Measurements from ENCODE around the gene ARSA. TPM values are rescaled to one million over a fixed set of nuclear protein-coding genes. Genes with fewer than 3 reads are reported as not detected.
"Not testable (repeated sequence)": the region's sequence is repeated elsewhere in the genome, so short reads cannot be mapped to it uniquely, and the experiment has no call there.

Gene ARSA
- total RNA-seq, 2 experiments from 2014 or later, result 12.6 to 13.5 TPM

- no peaks in the 10 kb centered on the region for H3K36me3 Mint-ChIP-seq
Observed at GRCh38 chr22:50665738-50666137, 37.8 kb upstream of the ARSA start.

GRCh38 chr22:50665212-50665611 is 37.3 kb upstream of the ARSA start:
- Mint-ChIP-seq H3K4me1 (no peaks in the 10 kb centered on the region), H3K9me3 (no peaks in the 10 kb centered on the region), H3K36me3 (no peaks in the 10 kb centered on the region), H3K27me3 (peaks cover 6% of the 10 kb centered on the region), H3K27ac (no peak overlapping the region), H3K4me3 (no peak overlapping the region)
- DNase-seq, result no peak

More at GRCh38 chr22:50665738-50666137, 37.8 kb upstream of the ARSA start:
- Mint-ChIP-seq H3K27me3 (peaks cover 6% of the 10 kb centered on the region), H3K4me3 (no peak overlapping the region), H3K9me3 (no peaks in the 10 kb centered on the region), H3K27ac (no peak overlapping the region), H3K4me1 (no peaks in the 10 kb centered on the region)
- DNase-seq, result no peak

GRCh38 chr22:50660306-50660705 is 32.4 kb upstream of the ARSA start:
- peaks cover 17% of the 10 kb centered on the region for H3K27me3 Mint-ChIP-seq

GRCh38 chr22:50659711-50660110 is 31.8 kb upstream of the ARSA start:
- not testable (repeated sequence) for H3K36me3 Mint-ChIP-seq

More at GRCh38 chr22:50660306-50660705, 32.4 kb upstream of the ARSA start:
- H3K4me1 Mint-ChIP-seq, result no peaks in the 10 kb centered on the region
- DNase-seq, result no peak
- H3K27ac Mint-ChIP-seq, result no peak overlapping the region
- no peak overlapping the region for H3K4me3 Mint-ChIP-seq
- H3K9me3 Mint-ChIP-seq, result no peaks in the 10 kb centered on the region
- H3K36me3 Mint-ChIP-seq, result no peaks in the 10 kb centered on the region

GRCh38 chr22:50657925-50658324 is 30.0 kb upstream of the ARSA start:
- Mint-ChIP-seq H3K4me1 (no peaks in the 10 kb centered on the region), H3K9me3 (no peaks in the 10 kb centered on the region), H3K27me3 (peaks cover 17% of the 10 kb centered on the region), H3K27ac (no peak overlapping the region), H3K4me3 (no peak overlapping the region), H3K36me3 (no peaks in the 10 kb centered on the region)
- DNase-seq, result no peak

More at GRCh38 chr22:50659711-50660110, 31.8 kb upstream of the ARSA start:
- H3K27ac Mint-ChIP-seq, H3K9me3 Mint-ChIP-seq, H3K4me3 Mint-ChIP-seq, H3K4me1 Mint-ChIP-seq, DNase-seq: not testable (repeated sequence)
- peaks cover 17% of the 10 kb centered on the region for H3K27me3 Mint-ChIP-seq

GRCh38 chr22:50656122-50657070 is 28.4 kb upstream of the ARSA start:
- no peak for DNase-seq
- no peaks in the 10 kb centered on the region for H3K9me3 Mint-ChIP-seq
- H3K4me1 Mint-ChIP-seq, result no peaks in the 10 kb centered on the region
- no peak overlapping the region for H3K4me3 Mint-ChIP-seq
- peaks cover 16% of the 10 kb centered on the region for H3K27me3 Mint-ChIP-seq
- H3K27ac Mint-ChIP-seq, result no peak overlapping the region
- H3K36me3 Mint-ChIP-seq, result no peaks in the 10 kb centered on the region

GRCh38 chr22:50654664-50655063 is 26.7 kb upstream of the ARSA start:
- not testable (repeated sequence) for H3K9me3 Mint-ChIP-seq, DNase-seq, H3K4me3 Mint-ChIP-seq, H3K4me1 Mint-ChIP-seq, H3K27ac Mint-ChIP-seq, H3K36me3 Mint-ChIP-seq
- H3K27me3 Mint-ChIP-seq, result peaks cover 10% of the 10 kb centered on the region

GRCh38 chr22:50653256-50653655 is 25.3 kb upstream of the ARSA start:
- H3K27me3 Mint-ChIP-seq, result peaks cover 7% of the 10 kb centered on the region

GRCh38 chr22:50643821-50644101 is 15.8 kb upstream of the ARSA start:
- DNase-seq, H3K9me3 Mint-ChIP-seq, H3K36me3 Mint-ChIP-seq, H3K4me1 Mint-ChIP-seq, H3K4me3 Mint-ChIP-seq, H3K27ac Mint-ChIP-seq: not testable (repeated sequence)
- peaks cover 23% of the 10 kb centered on the region for H3K27me3 Mint-ChIP-seq

More at GRCh38 chr22:50653256-50653655, 25.3 kb upstream of the ARSA start:
- Mint-ChIP-seq H3K36me3 (no peaks in the 10 kb centered on the region), H3K9me3 (peaks cover 4% of the 10 kb centered on the region), H3K4me1 (no peaks in the 10 kb centered on the region), H3K27ac (no peak overlapping the region), H3K4me3 (no peak overlapping the region)
- DNase-seq, result no peak

- DNase-seq, H3K36me3 Mint-ChIP-seq, H3K4me1 Mint-ChIP-seq, H3K9me3 Mint-ChIP-seq, H3K4me3 Mint-ChIP-seq, H3K27ac Mint-ChIP-seq: not testable (repeated sequence)
- peaks cover 23% of the 10 kb centered on the region for H3K27me3 Mint-ChIP-seq
Observed at GRCh38 chr22:50643021-50643820, 15.3 kb upstream of the ARSA start.

GRCh38 chr22:50641696-50642607 is 14.0 kb upstream of the ARSA start:
- H3K9me3 Mint-ChIP-seq, result no peaks in the 10 kb centered on the region

GRCh38 chr22:50640857-50641647 is 13.1 kb upstream of the ARSA start:
- DNase-seq, result no peak
- no peaks in the 10 kb centered on the region for H3K4me1 Mint-ChIP-seq
- H3K4me3 Mint-ChIP-seq, result no peak overlapping the region
- H3K27ac Mint-ChIP-seq, result no peak overlapping the region
- no peaks in the 10 kb centered on the region for H3K36me3 Mint-ChIP-seq
- H3K27me3 Mint-ChIP-seq, result peaks cover 17% of the 10 kb centered on the region
- no peaks in the 10 kb centered on the region for H3K9me3 Mint-ChIP-seq

More at GRCh38 chr22:50641696-50642607, 14.0 kb upstream of the ARSA start:
- Mint-ChIP-seq H3K27me3 (peaks cover 23% of the 10 kb centered on the region), H3K36me3 (no peaks in the 10 kb centered on the region), H3K4me3 (no peak overlapping the region), H3K27ac (no peak overlapping the region), H3K4me1 (no peaks in the 10 kb centered on the region)
- DNase-seq, result no peak

GRCh38 chr22:50640296-50640695 is 12.3 kb upstream of the ARSA start:
- H3K27me3 Mint-ChIP-seq, result peaks cover 12% of the 10 kb centered on the region
- H3K4me1 Mint-ChIP-seq, H3K36me3 Mint-ChIP-seq, DNase-seq, H3K4me3 Mint-ChIP-seq, H3K27ac Mint-ChIP-seq, H3K9me3 Mint-ChIP-seq: not testable (repeated sequence)

GRCh38 chr22:50635591-50635990 is 7.6 kb upstream of the ARSA start:
- Mint-ChIP-seq H3K27me3 (no peaks in the 10 kb centered on the region), H3K4me3 (no peak overlapping the region), H3K36me3 (peaks cover 3% of the 10 kb centered on the region), H3K9me3 (no peaks in the 10 kb centered on the region), H3K27ac (no peak overlapping the region), H3K4me1 (no peaks in the 10 kb centered on the region)
- no peak for DNase-seq

Measured in activated naive CD8-positive, alpha-beta T cell treated with anti-CD3 and anti-CD28 coated beads for 36 hours (primary cell).